Left lung (tissue), 10 donors: ENCODE results near the gene GPHN. TPM values are rescaled to one million over a fixed set of nuclear protein-coding genes. Genes with fewer than 3 reads are reported as not detected.
A peak's percentile ranks its signal among the peaks of the same experiment; 100 is the strongest.

Experiments used
- ATAC-seq: fragments of 200-7000 bp; cut with Tn5 transposase; one replicate; pipeline ENCODE4 v1.9.1; 2020; ENCODE audit warnings: moderate library complexity
- DNase-seq, 4 donors: peaks; one replicate each; pipeline ENCODE4 v3.0.0-alpha.2; 2013 to 2020
- H3K27ac ChIP-seq, 2 donors: fragments of 200-600 bp; sonication (generic) in 1 of 2; one replicate each; pipeline versions ENCODE4 v1.5.0 to v1.8.0; 2020 to 2021
- H3K27me3 ChIP-seq, 2 donors: fragments of 200-600 bp; sonication (generic) in 1 of 2; one replicate each; pipeline versions ENCODE4 v1.5.0 to v1.8.0; 2020 to 2021
- H3K36me3 ChIP-seq, 2 donors: fragments of 200-600 bp; sonication (generic) in 1 of 2; one replicate each; pipeline versions ENCODE4 v1.5.0 to v1.8.0; 2020 to 2021
- H3K4me1 ChIP-seq, 2 donors: fragments of 200-600 bp; one replicate each; pipeline ENCODE4 v1.8.0; 2021
- H3K4me3 ChIP-seq, 2 donors: fragments of 200-600 bp; sonication (generic) in 1 of 2; one replicate each; pipeline versions ENCODE4 v1.5.0 to v1.8.0; 2020 to 2021; ENCODE audit warnings: mild to moderate bottlenecking in 1 of 2
- H3K9me3 ChIP-seq, 2 donors: fragments of 200-600 bp; sonication (generic) in 1 of 2; one replicate each; pipeline versions ENCODE4 v1.5.0 to v1.8.0; 2020 to 2021
- CTCF ChIP-seq, 2 donors: fragments of 200-600 bp; sonication (generic) in 1 of 2; IDR thresholded peaks; one replicate each; pipeline versions ENCODE4 v1.5.0 to v1.8.0; 2021; ENCODE audit warnings: antibody characterized with exemption in 2 of 2
- intact Hi-C, 2 donors: fragments of 100-400 bp; cut with DNase I; formaldehyde crosslinking; loops; one replicate each; pipeline versions ENCODE4 v1.11.2 to v1.14.2; 2022
- polyA plus RNA-seq, 6 donors: library from polyadenylated mRNA; unstranded; fragments of 120-200 nt; gene quantifications; one replicate each; pipeline ENCODE4 v1.2.1, GENCODE V29; 2013; ENCODE audit not compliant: insufficient read length in 6 of 6
- total RNA-seq, 2 donors: library from RNA; stranded (reverse); fragmentation: NEBNext Ultra II Directional; extraction: Animal tissue kit (Norgen Biotek cat#: 25700); gene quantifications; one replicate each; pipeline ENCODE4 v1.2.1, GENCODE V29; 2021
- donor health status: DM: no; HTN: yes; CAD: no.
- donor health status: DM: no; HTN: no; CAD: no.

GPHN gene
- total and polyA plus RNA-seq, 8 donors = 22.6 to 31.1 (median 25.7) TPM

- Histone ChIP-seq H3K4me3 (no peak overlapping the region), H3K27me3 (no peaks in the 10 kb centered on the region), H3K36me3 (no peaks in the 10 kb centered on the region), H3K27ac (no peak overlapping the region), H3K9me3 (no peaks in the 10 kb centered on the region), H3K4me1 (no peaks in the 10 kb centered on the region)
- intact Hi-C loops = no loop called here
- peak in 2 of 4 donors; percentile 35 to 39 for DNase-seq
- peak; percentile 90 for ATAC-seq
- no peak for TF ChIP-seq CTCF (IDR thresholded peaks at IDR 0.05)
Observed at GRCh38 chr14:67187826-67188225, 679.9 kb downstream of the GPHN start.

GRCh38 chr14:67188326-67188725 lies 680.4 kb downstream of the GPHN start:
- H3K27me3 ChIP-seq = no peaks in the 10 kb centered on the region
- H3K4me3 ChIP-seq = no peak overlapping the region
- intact Hi-C loops = no loop called here
- no peaks in the 10 kb centered on the region for H3K9me3 ChIP-seq
- no peaks in the 10 kb centered on the region for H3K36me3 ChIP-seq
- no peak for ATAC-seq
- no peak overlapping the region for H3K27ac ChIP-seq
- TF ChIP-seq CTCF (IDR thresholded peaks at IDR 0.05) = no peak
- no peak for DNase-seq
- no peaks in the 10 kb centered on the region for H3K4me1 ChIP-seq

- Histone ChIP-seq H3K9me3 (no peaks in the 10 kb centered on the region), H3K27ac (no peak overlapping the region), H3K36me3 (no peaks in the 10 kb centered on the region), H3K27me3 (no peaks in the 10 kb centered on the region), H3K4me3 (no peak overlapping the region), H3K4me1 (no peaks in the 10 kb centered on the region)
- TF ChIP-seq CTCF (IDR thresholded peaks at IDR 0.05) = no peak
- intact Hi-C loops = no loop called here
- no peak for DNase-seq
- no peak for ATAC-seq
Observed at GRCh38 chr14:67191768-67192290, 683.9 kb downstream of the GPHN start.

GRCh38 chr14:67192366-67192765 lies 684.4 kb downstream of the GPHN start:
- H3K4me3 ChIP-seq = no peak overlapping the region
- H3K27ac ChIP-seq = no peak overlapping the region
- H3K36me3 ChIP-seq = no peaks in the 10 kb centered on the region
- H3K27me3 ChIP-seq = no peaks in the 10 kb centered on the region
- ATAC-seq (no peak), DNase-seq (no peak)
- no peaks in the 10 kb centered on the region for H3K4me1 ChIP-seq
- intact Hi-C loops = no loop called here
- no peak for TF ChIP-seq CTCF (IDR thresholded peaks at IDR 0.05)
- no peaks in the 10 kb centered on the region for H3K9me3 ChIP-seq

GRCh38 chr14:67195279-67195678 lies 687.3 kb downstream of the GPHN start:
- H3K4me3 ChIP-seq = no peak overlapping the region
- no peaks in the 10 kb centered on the region for H3K36me3 ChIP-seq
- no peak overlapping the region for H3K27ac ChIP-seq
- intact Hi-C loops = no loop called here
- ATAC-seq (no peak), DNase-seq (no peak)
- no peak for TF ChIP-seq CTCF (IDR thresholded peaks at IDR 0.05)
- H3K4me1 ChIP-seq = no peaks in the 10 kb centered on the region
- H3K9me3 ChIP-seq = no peaks in the 10 kb centered on the region
- no peaks in the 10 kb centered on the region for H3K27me3 ChIP-seq
